CD4-positive, alpha-beta T cell (primary cell): Measurements from ENCODE around the gene IFNL2. TPM values are rescaled to one million over a fixed set of nuclear protein-coding genes. Genes with fewer than 3 reads are reported as not detected.

Source experiments
- ATAC-seq: fragments of 200-7000 bp; cut with Tn5 transposase; one replicate; pipeline ENCODE4 v1.10.0; 2022; ENCODE audit warnings: mild to moderate bottlenecking; ENCODE audit not compliant: poor library complexity
- CTCF ChIA-PET: fragments of 350-600 bp; sonication (Branson Sonifier 250); formaldehyde crosslinking; loops from one replicate; lab custom pipeline; 2021; ENCODE audit warnings: antibody characterized with exemption, inconsistent platforms; lab: Charles Lee
- POLR2A ChIA-PET: fragments of 350-600 bp; sonication (Branson Sonifier 250); formaldehyde crosslinking; loops from one replicate; lab custom pipeline; 2021; ENCODE audit warnings: antibody characterized with exemption, inconsistent platforms; lab: Charles Lee
- DNase-seq, 14 experiments: peaks; one replicate each; pipeline ENCODE4 v3.0.0-alpha.2; 2013 to 2020; ENCODE audit warnings: mixed read lengths in 2 of 14
- H3K27ac ChIP-seq, 2 donors: one replicate each; pipeline versions ENCODE4 v1.5.1 to v1.7.0; 2013; ENCODE audit warnings: low read length in 2 of 2, low read depth in 1 of 2, mild to moderate bottlenecking in 1 of 2
- H3K27me3 ChIP-seq, 2 experiments: 1 replicate in 1 of 2; 2 replicates in 1 of 2; pipeline versions ENCODE4 v1.6.1 to v1.7.0; 2013; ENCODE audit warnings: low read length in 2 of 2, control low read depth in 1 of 2, mild to moderate bottlenecking in 1 of 2, moderate library complexity in 1 of 2; ENCODE audit not compliant: insufficient read depth in 2 of 2, control insufficient read depth in 1 of 2
- H3K36me3 ChIP-seq: one replicate; pipeline ENCODE4 v1.6.1; 2013; ENCODE audit warnings: low read length, control low read depth; ENCODE audit not compliant: insufficient read depth
- H3K4me1 ChIP-seq: one replicate; pipeline ENCODE4 v1.6.1; 2013; ENCODE audit warnings: low read length, control low read depth; ENCODE audit not compliant: insufficient read depth
- H3K4me3 ChIP-seq: one replicate; pipeline ENCODE4 v1.5.1; 2013; ENCODE audit warnings: mild to moderate bottlenecking, low read length, moderate library complexity
- H3K9me3 ChIP-seq, 2 experiments: 1 replicate in 1 of 2; 2 replicates in 1 of 2; pipeline versions ENCODE4 v1.6.1 to v1.7.0; 2013; ENCODE audit warnings: low read length in 2 of 2, mild to moderate bottlenecking in 2 of 2, control low read depth in 1 of 2, moderate library complexity in 1 of 2; ENCODE audit not compliant: control insufficient read depth in 1 of 2, insufficient read depth in 1 of 2
- H3K27ac Mint-ChIP-seq: one replicate; pipeline ENCODE4 v1.8.0; 2020; ENCODE audit warnings: mixed read lengths
- H3K27me3 Mint-ChIP-seq: one replicate; pipeline ENCODE4 v1.8.0; 2021; ENCODE audit warnings: mixed read lengths
- H3K36me3 Mint-ChIP-seq: one replicate; pipeline ENCODE4 v1.8.0; 2021; ENCODE audit warnings: low read depth, mixed read lengths
- H3K4me1 Mint-ChIP-seq: one replicate; pipeline ENCODE4 v1.8.0; 2021; ENCODE audit warnings: low read depth, mixed read lengths
- H3K4me3 Mint-ChIP-seq: one replicate; pipeline ENCODE4 v1.8.0; 2020; ENCODE audit warnings: mild to moderate bottlenecking, mixed read lengths
- H3K9me3 Mint-ChIP-seq: one replicate; pipeline ENCODE4 v1.8.0; 2020; ENCODE audit warnings: mixed read lengths
- CTCF ChIP-seq: fragments of 200-600 bp; IDR thresholded peaks from one replicate; pipeline ENCODE4 v1.8.0; 2022; ENCODE audit warnings: antibody characterized with exemption, mild to moderate bottlenecking
- intact Hi-C, 2 experiments: fragments of 100-400 bp; cut with DNase I in 1 of 2; cut with micrococcal nuclease in 1 of 2; formaldehyde crosslinking; loops; one replicate each; pipeline versions ENCODE4 v1.15.1 to v1.9.0; 2023 to 2025; cut with DNase I, micrococcal nuclease
- total RNA-seq, 174 experiments: library from RNA in 2 of 174; stranded (reverse) in 2 of 174; gene quantifications; one replicate each; pipeline ENCODE4 v1.2.3 and lab custom pipeline; 2021 to 2026

Gene IFNL2
- total RNA-seq, 2 experiments from 2014 or later, result not detected

DNA sequence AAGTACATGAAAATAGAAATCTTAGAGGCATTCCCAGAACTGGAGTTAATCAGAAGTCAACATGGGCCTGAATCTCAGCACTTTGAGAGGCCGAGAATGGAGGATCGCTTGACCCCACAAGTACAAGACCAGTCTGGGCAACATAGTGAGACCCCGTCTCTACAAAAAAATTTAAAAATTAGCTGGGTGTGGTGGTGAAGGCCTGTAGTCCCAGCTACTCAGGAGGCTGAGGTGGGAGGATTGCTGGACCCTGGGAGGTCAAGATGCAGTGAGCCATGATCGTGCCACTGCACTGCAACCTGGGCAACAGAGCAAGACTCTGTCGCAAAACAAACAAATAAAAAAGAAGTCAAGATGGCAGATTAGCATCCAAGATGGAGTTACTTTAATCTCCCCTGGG is 8.5 kb downstream of the IFNL2 start:
- ChIA-PET CTCF (no interaction called here), POLR2A (no interaction called here)
- H3K4me1 ChIP-seq, result no peaks in the 10 kb centered on the region
- Mint-ChIP-seq H3K9me3 (peaks cover 1% of the 10 kb centered on the region), H3K4me3 (no peak overlapping the region), H3K27ac (no peak overlapping the region), H3K27me3 (peaks cover 7% of the 10 kb centered on the region), H3K4me1 (no peaks in the 10 kb centered on the region), H3K36me3 (no peaks in the 10 kb centered on the region)
- H3K4me3 ChIP-seq, result no peak overlapping the region
- H3K36me3 ChIP-seq, result no peaks in the 10 kb centered on the region
- TF ChIP-seq CTCF, result no peak
- H3K27ac ChIP-seq, result no peak overlapping the region
- DNase-seq, result no peak
- intact Hi-C loops, result no loop called here
- no peaks in the 10 kb centered on the region for H3K9me3 ChIP-seq
- ATAC-seq, result no peak
- H3K27me3 ChIP-seq, result no peaks in the 10 kb centered on the region

DNA sequence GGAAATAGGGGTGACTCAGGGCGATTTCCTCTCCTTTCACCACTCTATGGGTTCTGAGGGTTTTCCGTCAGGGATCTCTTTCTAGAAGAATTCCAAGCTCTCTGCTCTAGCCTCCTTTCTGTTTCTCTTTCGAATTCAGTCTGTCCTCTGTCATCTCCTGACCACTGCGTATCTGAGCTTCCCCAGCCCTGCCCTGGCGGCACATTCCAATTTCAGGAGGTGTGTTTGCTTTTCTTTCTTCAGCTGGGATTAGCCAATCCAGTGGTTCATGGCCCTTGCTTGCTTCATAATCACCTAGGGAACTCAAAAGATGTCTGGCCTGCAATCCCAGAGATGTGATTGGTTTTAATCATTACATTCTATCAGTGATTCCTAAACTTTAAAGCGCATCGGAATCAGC is 9.4 kb downstream of the IFNL2 start:
- Histone ChIP-seq H3K36me3 (no peaks in the 10 kb centered on the region), H3K27me3 (no peaks in the 10 kb centered on the region), H3K27ac (no peak overlapping the region), H3K4me1 (no peaks in the 10 kb centered on the region), H3K4me3 (no peak overlapping the region), H3K9me3 (peaks cover 0 to 3% of the 10 kb centered on the region in 2 experiments)
- ATAC-seq (no peak), DNase-seq (no peak)
- H3K27me3 Mint-ChIP-seq, result peaks cover 12% of the 10 kb centered on the region
- H3K4me3 Mint-ChIP-seq, result no peak overlapping the region
- no peak overlapping the region for H3K27ac Mint-ChIP-seq
- ChIA-PET POLR2A (no interaction called here), CTCF (no interaction called here)
- H3K36me3 Mint-ChIP-seq, result no peaks in the 10 kb centered on the region
- H3K4me1 Mint-ChIP-seq, result no peaks in the 10 kb centered on the region
- no peak for TF ChIP-seq CTCF
- peaks cover 5% of the 10 kb centered on the region for H3K9me3 Mint-ChIP-seq
- intact Hi-C loops, result no loop called here

DNA sequence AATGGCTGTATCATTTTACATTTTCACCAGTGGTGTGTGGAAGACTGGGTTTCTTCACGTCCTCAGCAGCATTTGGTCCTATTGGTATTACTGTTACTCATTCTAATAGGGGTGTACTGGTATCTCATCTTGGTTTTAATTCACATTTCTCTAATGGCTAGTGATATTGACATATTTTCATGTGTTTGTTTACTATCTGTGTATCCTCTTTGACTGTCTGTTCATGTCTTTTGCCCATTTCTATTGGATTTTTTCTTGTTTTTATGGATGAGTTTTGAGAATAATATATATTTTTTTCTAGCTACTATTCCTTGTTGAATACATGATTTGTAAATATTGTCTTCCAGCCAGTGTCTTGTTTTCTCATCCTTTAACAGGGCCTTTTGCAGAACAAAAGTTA is 13.8 kb downstream of the IFNL2 start:
- Histone ChIP-seq H3K9me3 (peaks cover 0 to 8% of the 10 kb centered on the region in 2 experiments), H3K36me3 (no peaks in the 10 kb centered on the region), H3K27me3 (no peaks in the 10 kb centered on the region), H3K27ac (no peak overlapping the region), H3K4me1 (no peaks in the 10 kb centered on the region), H3K4me3 (no peak overlapping the region)
- H3K27ac Mint-ChIP-seq, result no peak overlapping the region
- no peaks in the 10 kb centered on the region for H3K4me1 Mint-ChIP-seq
- intact Hi-C loops, result no loop called here
- H3K4me3 Mint-ChIP-seq, result no peak overlapping the region
- peaks cover 5% of the 10 kb centered on the region for H3K9me3 Mint-ChIP-seq
- ATAC-seq (no peak), DNase-seq (no peak)
- H3K36me3 Mint-ChIP-seq, result no peaks in the 10 kb centered on the region
- POLR2A ChIA-PET, result no interaction called here
- CTCF ChIA-PET, result no interaction called here
- TF ChIP-seq CTCF, result no peak
- H3K27me3 Mint-ChIP-seq, result peaks cover 17% of the 10 kb centered on the region
